ENCODE results near the gene LINC01488.

Gene LINC01488

GRCh38 chr11:69535908-69536307 is 54.4 kb downstream of the LINC01488 start:
- DNase-seq, result no peak

GRCh38 chr11:69536406-69536805 is 54.9 kb downstream of the LINC01488 start:
- DNase-seq, result no peak

- no peak for DNase-seq
These were observed 55.7 kb downstream of the LINC01488 start for GRCh38 chr11:69537126-69537525.

- no peak for DNase-seq
These were observed 56.6 kb downstream of the LINC01488 start for GRCh38 chr11:69537855-69538640.

DNA sequence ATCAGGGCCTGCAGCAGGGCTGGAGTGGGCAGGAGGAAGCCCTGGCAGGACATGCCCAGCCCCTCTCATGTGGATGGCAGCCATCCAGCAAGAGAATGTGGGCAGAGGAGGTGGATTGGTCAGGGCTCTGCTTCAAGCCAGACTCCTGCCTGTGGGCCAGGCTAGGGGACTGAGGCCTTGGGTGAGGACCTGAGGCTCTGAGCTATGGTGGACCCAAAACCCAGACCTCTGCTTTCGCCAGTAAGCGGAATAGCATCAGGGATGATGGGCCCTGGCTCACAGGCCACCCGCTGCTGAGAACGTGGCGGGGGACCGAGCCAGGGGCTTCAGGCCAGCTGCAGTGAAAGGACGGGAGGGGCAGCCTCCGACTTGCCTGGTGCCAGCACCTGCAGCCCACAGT is 57.4 kb downstream of the LINC01488 start:
- DNase-seq, result peak; percentile 49

DNA sequence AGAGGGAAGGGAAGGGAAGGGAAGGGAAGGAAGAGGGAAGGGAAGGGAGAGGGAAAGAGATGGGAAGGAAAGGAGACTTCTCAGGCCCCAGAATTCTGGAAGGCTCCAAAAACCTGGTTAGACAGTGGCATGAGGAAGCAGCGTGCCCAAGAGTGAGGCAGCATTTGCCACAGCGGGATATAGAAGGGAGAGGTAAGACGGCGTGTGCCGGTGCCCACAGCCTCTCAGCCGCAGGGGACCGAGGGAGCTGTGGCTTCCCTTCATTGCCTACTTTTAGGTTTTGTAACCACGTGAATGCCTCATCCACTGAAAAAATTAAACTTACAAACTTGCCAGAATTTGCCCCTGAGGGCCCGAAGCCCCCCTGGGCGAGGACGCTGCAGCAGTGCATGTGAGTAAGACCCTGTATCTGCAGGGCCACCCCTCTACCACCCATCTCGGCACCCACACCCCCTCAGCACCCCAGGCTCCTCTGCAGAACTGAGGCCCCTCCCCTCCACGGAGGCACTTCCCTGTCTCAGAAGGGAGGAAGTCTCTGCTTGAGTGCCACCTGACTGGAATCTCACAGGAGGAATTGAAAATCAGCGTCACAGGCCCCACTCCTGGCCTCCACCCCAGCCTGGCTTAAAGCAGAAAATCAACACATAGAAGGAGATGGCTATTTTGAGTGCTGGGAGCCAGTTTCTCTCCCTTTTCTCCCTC is 58.1 kb downstream of the LINC01488 start:
- DNase-seq, result peak; percentile 59

GRCh38 chr11:69540118-69541000 is 58.9 kb downstream of the LINC01488 start:
- peak; percentile 46 for DNase-seq

GRCh38 chr11:69541001-69541285 is 59.5 kb downstream of the LINC01488 start:
- DNase-seq, result no peak

DNA sequence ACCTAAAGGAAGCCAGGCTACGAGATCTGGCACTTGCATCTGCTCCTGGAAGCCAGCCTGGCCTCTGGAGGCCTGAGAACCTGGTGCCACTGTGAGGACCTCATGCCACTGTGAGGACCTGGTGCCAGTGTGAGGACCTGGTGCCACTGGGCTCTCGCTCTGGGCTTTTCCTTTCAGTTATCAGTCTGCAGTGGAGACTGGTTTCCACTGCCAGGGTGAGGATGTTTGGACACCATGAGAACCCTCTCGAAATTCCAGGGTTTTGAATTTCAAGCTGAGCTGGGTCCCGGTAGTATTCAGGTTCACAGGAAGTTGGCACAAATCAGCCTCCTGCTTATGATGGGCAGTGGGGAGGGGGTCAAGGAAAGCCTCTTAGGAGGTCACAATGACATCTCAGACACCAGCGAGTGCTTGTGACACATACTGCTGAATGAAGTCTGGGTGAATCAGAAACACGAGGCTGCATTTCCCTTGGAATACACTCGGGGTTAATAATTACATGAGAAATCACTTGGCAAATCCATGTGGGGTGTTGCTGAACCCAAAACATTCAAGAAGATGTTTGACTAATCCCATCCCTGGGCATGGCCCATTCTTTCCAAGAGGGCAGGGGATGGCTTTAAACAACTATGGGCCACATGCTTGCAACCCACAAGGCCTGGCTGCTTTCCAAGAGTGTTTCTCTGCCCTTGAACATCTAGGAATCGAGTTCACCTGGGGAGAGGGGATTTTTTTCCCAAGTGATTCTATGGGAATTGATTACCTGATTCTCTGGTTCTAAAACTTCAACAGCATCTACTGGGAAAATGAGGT is 60.2 kb downstream of the LINC01488 start:
- DNase-seq, result no peak

DNA sequence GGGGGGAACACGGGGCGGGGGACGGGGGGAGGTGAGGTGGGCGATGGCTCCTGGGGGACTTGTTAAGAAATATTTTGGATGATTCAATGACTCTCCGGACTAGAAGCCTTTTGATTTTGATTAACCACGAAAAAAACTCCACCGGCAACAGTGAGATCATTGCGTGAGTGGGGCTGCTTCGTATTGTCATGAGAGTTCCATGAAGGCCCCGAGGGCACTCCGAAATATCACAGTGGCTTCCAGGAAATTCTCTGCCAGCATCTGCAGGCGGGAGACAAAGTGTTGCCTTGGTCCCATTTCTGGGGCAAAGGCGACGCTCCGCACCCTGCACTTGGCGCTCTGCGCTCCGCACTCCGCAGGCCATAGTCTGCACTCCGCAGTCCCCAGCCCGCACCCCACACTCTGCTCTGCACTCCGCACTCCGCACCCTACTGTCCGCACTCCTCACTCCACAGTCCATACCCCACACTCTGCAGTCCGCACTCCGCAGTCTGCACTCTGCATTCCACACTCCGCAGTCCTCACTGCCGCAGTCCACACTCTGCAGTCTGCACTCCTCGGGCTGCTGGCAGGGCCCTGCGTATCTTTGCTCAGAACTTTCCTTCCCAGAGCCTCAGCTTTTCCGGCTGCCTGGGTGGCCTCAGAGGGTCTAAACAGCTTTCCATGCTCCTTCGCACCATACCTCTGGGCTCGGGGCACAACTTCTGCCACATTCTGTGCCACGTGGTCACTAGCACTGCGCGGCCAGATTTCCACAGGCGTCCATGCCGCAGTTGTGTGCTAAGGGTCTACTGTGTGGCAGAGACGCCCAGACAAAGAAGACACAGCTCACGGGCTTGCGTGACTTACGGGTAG is 61.1 kb downstream of the LINC01488 start:
- DNase-seq, result no peak

Data from right hindlimb (tissue), 1 donor.